HepG2 (cell line): ENCODE measurements around the gene CDA. TPM values are rescaled to one million over a fixed set of nuclear protein-coding genes. Genes with fewer than 3 reads are reported as not detected.

Experiments used
- HMGXB3 ChIP-seq: sonication (generic); formaldehyde crosslinking; IDR thresholded peaks from 2 replicates; pipeline ENCODE4 v1.4.0; 2020; ENCODE audit warnings: missing genetic modification reagents, borderline replicate concordance
- NFE2L1 ChIP-seq: sonication (generic); formaldehyde crosslinking; IDR thresholded peaks from 2 replicates; pipeline ENCODE4 v1.4.0; 2020; ENCODE audit warnings: missing genetic modification reagents, mild to moderate bottlenecking, borderline replicate concordance
- PATZ1 ChIP-seq: sonication (generic); formaldehyde crosslinking; IDR thresholded peaks from 2 replicates; pipeline ENCODE4 v1.4.0; 2020; ENCODE audit warnings: missing genetic modification reagents
- TOPORS ChIP-seq: sonication (generic); formaldehyde crosslinking; IDR thresholded peaks from 2 replicates; pipeline ENCODE4 v1.8.0; 2023; ENCODE audit warnings: mild to moderate bottlenecking, missing genetic modification reagents
- ZBTB37 ChIP-seq: sonication (generic); formaldehyde crosslinking; IDR thresholded peaks from 2 replicates; pipeline ENCODE4 v1.4.0; 2020; ENCODE audit warnings: mild to moderate bottlenecking, missing genetic modification reagents
- polyA plus RNA-seq, 8 experiments: library from polyadenylated mRNA; depleted of rRNA in 3 of 8; stranded (reverse) in 7 of 8; unstranded in 1 of 8; fragments of >200 nt; fragmentation: Illumina TruSeq in 4 of 8; extraction: Trizol in 4 of 8; gene quantifications; 2 replicates each; pipeline versions ENCODE4 v1.2.1 to v1.2.3, GENCODE V29; 2011 to 2016; ENCODE audit warnings: low read depth in 4 of 8, missing spikeins in 1 of 8, mixed read lengths in 1 of 8; ENCODE audit not compliant: insufficient read depth in 1 of 8
- total RNA-seq, 5 experiments: library from RNA; depleted of rRNA; stranded (reverse); fragments of >200 nt; fragmentation: Illumina TruSeq; extraction: Trizol; gene quantifications; 2 replicates each; pipeline ENCODE4 v1.2.3, GENCODE V29; 2016; ENCODE audit warnings: low read depth in 1 of 5
- TF ChIP-seq, protein P1 (sequence below), 2 experiments: fragments of 450-650 bp in 1 of 2; sonication (generic) in 1 of 2; formaldehyde crosslinking in 1 of 2; IDR thresholded peaks; 2 replicates each; pipeline versions ENCODE4 v1.6.1 to v1.8.0; 2016 to 2022; ENCODE audit warnings: antibody characterized with exemption in 1 of 2, mild to moderate bottlenecking in 1 of 2, missing genetic modification reagents in 1 of 2
- TF ChIP-seq, protein P2 (sequence below): sonication (generic); formaldehyde crosslinking; IDR thresholded peaks from 2 replicates; pipeline ENCODE4 v1.8.0; 2022; ENCODE audit warnings: low read depth, missing genetic modification reagents

CDA gene
- total and polyA plus RNA-seq, 2 of the 13 experiments (the other 11 are each of a cell fraction or from before 2014, with no cell fraction given): 0.66 to 2.1 TPM

- TF ChIP-seq, protein P1, sequence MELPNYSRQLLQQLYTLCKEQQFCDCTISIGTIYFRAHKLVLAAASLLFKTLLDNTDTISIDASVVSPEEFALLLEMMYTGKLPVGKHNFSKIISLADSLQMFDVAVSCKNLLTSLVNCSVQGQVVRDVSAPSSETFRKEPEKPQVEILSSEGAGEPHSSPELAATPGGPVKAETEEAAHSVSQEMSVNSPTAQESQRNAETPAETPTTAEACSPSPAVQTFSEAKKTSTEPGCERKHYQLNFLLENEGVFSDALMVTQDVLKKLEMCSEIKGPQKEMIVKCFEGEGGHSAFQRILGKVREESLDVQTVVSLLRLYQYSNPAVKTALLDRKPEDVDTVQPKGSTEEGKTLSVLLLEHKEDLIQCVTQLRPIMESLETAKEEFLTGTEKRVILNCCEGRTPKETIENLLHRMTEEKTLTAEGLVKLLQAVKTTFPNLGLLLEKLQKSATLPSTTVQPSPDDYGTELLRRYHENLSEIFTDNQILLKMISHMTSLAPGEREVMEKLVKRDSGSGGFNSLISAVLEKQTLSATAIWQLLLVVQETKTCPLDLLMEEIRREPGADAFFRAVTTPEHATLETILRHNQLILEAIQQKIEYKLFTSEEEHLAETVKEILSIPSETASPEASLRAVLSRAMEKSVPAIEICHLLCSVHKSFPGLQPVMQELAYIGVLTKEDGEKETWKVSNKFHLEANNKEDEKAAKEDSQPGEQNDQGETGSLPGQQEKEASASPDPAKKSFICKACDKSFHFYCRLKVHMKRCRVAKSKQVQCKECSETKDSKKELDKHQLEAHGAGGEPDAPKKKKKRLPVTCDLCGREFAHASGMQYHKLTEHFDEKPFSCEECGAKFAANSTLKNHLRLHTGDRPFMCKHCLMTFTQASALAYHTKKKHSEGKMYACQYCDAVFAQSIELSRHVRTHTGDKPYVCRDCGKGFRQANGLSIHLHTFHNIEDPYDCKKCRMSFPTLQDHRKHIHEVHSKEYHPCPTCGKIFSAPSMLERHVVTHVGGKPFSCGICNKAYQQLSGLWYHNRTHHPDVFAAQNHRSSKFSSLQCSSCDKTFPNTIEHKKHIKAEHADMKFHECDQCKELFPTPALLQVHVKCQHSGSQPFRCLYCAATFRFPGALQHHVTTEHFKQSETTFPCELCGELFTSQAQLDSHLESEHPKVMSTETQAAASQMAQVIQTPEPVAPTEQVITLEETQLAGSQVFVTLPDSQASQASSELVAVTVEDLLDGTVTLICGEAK (IDR thresholded peaks at IDR 0.05): no peak
- TF ChIP-seq, protein P1 (CRISPR knock-in tag; IDR thresholded peaks at IDR 0.05): peak; percentile 44
- TF ChIP-seq TOPORS (CRISPR knock-in tag) (no peak), HMGXB3 (CRISPR knock-in tag) (no peak), ZBTB37 (CRISPR knock-in tag) (no peak), NFE2L1 (CRISPR knock-in tag) (no peak), PATZ1 (CRISPR knock-in tag) (peak; percentile 64)
- TF ChIP-seq, protein P2, sequence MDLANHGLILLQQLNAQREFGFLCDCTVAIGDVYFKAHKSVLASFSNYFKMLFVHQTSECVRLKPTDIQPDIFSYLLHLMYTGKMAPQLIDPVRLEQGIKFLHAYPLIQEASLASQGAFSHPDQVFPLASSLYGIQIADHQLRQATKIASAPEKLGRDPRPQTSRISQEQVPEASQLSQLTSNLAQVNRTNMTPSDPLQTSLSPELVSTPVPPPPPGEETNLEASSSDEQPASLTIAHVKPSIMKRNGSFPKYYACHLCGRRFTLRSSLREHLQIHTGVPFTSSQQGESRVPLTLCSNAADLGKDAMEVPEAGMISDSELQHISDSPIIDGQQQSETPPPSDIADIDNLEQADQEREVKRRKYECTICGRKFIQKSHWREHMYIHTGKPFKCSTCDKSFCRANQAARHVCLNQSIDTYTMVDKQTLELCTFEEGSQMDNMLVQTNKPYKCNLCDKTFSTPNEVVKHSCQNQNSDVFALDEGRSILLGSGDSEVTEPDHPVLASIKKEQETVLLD (CRISPR knock-in tag): peak; percentile 54; the same call in 1 of the 2 replicates
Measured at GRCh38 chr1:20633190-20634064, 44.5 kb downstream of the CDA start, which contains the start of gene PINK1 (continued).
